Activated naive CD4-positive, alpha-beta T cell treated with anti-CD3 and anti-CD28 coated beads, Interleukin-2, amount 50 U/mL, for 16 hours (primary cell): ENCODE data around the gene NTM.

Experiments used
- DNase-seq: peaks from one replicate; pipeline ENCODE4 v3.0.0-alpha.2; 2020

NTM gene

GRCh38 chr11:131694526-131695424 is 324.4 kb downstream of the NTM start:
- peak; percentile 48 for DNase-seq

DNA sequence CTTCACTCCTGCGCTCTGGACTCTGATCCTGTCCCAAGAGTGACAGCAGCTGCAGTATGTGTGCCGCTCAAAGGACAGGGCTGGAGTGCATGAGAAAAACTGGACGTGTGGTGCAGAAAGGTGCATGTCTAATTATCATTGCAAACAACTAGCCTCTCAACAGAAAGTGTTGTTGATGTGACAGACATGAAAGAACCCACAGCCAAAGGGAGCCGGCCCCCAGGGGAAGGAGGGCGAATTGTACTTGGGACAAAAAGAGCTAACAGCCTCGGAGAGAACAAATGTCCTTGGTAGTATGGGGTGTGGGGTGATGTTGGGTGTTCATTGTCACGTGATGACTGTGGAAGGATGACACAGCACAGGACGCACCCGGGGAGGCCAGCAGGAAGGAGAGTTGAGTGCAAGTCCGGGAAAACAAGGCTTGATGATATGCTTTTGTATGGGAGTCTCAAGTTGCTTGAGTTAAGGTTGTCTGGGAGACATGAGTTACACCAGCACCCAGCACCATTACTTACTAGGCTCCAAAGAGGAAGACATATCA is 325.5 kb downstream of the NTM start:
- DNase-seq, result no peak

GRCh38 chr11:131696690-131697089 is 326.3 kb downstream of the NTM start:
- DNase-seq, result no peak

DNA sequence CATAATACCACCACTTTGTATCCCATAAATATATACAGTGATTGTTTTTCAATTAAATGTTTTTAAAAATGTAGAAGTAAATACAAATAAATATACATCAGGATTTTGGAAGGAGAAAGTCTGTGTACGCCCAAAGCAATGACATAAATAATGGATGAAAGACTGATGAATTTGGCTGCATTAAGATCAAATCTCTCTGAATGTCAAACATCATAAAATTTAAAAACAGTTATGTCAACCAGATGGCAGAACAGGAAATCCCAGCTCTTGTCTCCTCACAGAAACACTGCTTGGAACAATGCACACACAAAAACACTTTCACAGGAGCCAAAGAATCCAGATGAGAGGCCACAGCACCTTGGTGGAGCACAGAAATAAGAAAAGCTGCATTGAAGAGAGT is 332.9 kb downstream of the NTM start:
- DNase-seq, result no peak

DNA sequence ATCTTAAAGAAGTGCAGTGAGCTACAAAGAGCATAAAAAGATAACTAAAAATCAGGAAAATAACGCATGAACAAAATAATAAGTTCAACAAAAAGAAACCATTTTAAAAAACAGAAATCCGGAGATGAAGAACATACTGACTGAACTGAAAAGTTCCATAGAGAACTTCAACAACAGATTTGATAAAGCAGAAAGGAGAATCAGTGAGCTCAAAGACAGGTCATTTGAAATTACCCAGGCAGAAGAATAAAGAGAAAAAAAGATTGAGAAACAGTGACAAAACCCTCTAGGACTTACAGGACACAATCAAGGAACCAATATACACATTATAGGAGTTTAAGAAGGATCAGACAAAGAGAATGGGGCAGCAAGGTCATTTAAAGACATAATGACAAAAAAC is 334.3 kb downstream of the NTM start:
- no peak for DNase-seq

DNA sequence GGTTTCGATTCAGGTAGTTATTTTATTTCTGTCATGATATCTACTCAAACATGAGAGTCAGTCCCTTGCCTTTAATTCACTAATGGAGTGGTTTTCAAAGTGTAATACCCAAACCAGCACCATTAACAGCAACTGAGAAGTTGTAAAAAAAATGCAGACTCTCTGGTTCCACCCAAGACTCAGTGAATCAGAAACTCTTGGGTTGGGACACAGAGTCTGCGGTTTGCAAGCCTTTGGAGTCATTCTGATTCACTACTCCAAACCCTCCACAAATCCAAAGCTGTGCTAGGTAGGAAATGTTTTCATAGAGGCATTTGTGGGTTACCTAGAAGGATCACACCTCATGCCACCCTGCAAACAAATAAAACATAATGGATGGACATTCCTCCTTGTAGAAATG is 340.1 kb downstream of the NTM start:
- no peak for DNase-seq

DNA sequence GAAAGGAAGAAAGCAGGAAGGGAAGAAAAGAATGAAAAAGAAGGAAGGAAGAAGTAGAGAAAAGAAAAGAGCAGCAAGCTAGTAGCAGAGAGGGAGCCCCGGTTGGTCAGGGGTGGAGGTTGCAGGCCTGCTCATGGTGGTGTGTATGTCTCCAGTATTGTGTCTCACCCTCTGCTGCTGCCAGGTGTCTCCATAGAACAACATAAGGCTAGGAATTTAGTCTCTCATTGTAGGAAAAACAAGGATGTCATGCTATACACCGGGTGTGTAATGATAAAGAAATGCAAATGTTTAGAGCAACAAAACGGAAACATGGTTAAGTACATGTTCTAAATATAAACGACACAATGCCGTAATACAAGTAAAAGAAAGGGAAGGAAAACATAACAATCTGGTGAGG is 342.5 kb downstream of the NTM start:
- DNase-seq, result no peak

DNA sequence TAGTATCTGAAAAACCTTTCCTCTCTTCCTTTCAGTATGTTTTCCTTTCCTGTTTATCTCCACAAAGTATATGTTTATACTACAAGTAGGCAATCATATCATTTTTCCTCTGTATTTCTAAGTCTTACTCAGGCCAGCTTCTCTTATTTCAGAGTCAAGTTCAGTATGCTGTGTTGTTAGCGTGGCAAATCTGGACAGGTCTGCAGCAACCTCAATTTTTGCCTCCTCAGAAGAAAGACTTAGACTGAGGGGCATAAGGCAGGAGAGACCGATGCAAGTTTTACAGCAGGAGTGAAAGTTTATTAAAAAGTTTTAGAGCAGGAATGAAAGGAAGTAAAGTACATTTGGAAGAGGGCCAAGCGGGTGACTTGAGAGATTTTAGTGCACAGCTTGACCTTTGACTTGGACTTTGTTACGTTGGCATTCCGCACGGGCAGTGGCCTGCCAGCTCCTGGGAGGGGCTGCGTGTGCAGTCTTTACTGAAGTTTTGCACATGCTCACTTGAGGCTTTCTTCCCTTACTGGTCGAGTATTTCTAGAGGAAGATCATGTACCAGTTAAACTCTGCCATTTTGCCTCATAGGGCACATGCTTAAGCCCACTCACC is 343.2 kb downstream of the NTM start:
- no peak for DNase-seq

DNA sequence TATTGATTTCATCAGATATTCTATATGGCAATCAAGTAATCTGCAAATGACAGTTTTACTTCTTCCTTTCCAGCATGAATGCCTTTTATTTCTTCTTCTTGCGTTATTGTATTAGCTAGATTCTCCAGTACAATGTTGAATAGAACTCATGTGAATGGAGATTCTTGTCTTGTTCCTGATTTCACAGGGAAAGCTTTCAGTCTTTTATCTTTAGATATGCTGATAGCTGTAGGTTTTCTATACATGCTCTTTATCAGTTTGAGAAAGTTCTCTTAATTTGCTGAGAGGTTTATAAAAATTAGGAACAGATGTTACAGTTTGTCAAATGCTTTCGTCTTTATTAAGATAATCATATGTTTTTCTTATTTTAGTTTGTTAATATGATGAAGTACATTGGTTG is 347.2 kb downstream of the NTM start:
- DNase-seq, result no peak

- no peak for DNase-seq
Observed at GRCh38 chr11:131723088-131723487, 352.7 kb downstream of the NTM start.

DNA sequence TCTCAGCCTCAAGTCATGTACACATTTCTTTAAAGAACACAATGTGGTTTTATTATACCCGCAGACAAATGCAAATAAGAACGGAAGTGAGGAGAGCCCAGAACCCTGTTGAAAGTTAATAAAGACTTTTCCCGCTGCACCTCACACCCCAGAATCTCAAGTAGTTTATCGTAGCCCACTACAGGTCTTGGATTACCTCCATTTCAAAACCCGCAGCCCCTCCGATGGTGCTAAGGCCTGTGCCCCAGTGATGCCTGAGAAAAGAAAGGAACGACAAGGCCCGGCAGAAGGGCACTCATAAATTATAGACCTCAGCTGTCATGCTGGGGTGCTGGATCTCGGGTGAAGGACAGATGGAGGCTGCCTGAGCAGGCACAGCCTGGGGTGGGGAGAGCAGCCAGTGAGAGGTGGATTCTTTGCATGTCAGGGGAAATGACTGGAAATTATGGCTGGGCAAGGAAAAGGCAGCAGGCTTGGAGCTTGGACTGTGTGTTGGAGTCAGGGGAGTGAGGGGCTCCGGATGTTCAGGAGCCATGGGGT is 354.1 kb downstream of the NTM start:
- no peak for DNase-seq

DNA sequence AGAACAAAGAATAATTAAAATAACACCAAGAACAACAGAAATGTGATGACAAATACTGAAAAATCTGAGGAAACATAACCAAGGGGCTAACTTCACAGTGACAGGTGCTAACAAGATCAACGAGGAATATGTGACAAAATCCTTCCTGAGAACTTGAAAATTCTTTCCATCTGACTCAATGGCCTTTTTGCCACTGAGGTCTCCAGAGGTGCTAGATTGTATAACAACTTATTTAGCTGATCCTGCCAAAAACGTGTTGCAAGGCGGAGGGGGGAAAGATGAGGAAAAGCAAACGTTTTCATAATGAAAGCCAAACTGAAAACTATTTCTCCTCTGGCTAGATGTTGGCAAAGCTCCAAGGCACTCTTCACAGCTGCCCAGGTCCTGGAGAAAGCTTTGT is 364.5 kb downstream of the NTM start:
- no peak for DNase-seq

DNA sequence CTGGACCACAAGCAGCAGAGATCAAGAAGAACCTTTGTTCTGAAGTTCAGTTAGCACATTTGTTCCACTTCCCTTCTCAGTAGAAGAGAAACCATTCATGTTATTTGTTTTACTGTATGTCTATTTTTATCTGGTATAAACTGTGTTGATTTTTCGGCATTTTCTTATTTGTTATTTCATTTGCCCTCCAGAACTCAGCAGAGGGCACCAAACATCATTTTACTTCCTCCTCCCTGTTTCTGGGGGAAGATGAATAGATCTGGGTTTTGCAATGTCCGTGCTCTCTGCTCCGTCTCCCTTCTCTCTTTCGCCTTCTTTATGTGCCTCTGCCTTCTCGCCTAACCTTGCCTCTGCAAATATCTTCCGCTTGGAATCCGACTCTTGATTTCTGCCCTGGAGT is 366.9 kb downstream of the NTM start:
- DNase-seq, result no peak

DNA sequence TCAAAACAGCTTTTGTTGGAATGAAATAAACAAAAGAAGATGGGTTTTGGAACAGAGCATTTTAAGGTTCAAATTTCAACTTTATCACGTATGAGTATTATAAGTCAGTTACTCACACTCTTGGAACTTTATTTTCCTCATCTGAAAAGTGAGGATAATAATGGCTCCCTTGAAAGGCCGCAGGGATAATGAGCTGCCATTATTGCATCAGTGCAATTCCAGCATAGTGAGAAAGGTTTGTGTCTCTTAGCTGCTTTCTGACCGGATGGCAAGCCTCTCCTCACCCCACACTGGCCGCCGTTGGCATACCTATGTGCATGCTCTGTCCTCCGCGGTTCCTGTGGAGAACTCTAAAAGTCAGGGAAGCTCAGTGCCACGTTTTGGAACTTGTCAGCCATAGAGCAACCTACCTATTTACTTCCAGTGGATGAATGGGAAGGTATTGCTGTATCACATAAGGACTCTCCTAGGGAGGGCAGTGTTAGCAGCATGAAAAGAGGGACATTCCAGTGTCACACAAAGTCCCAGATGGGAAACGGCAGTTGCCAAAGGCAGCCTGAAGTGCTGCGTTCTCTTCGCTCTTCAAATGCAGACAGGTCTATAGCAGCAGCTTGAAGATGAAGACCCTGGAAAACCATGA is 368.9 kb downstream of the NTM start:
- DNase-seq, result no peak

DNA sequence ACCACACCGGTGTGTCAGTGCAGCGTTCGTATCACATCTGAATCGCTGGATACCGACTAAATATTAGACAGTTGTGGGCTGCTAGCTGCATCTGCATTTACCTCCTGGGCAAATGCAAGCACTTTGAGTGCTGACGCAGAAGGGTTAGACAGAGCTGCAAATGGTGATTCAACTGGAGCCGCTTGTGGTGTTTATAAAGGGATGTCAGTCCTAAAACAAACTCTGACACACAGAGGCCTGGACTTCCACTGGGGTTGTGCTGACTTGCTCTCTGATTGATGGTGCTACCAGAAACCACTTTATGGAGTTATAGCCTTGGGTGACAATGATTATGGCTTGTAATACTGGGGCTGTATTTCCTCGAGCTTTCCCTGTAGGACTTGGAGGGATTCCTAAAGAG is 374.4 kb downstream of the NTM start:
- DNase-seq, result no peak

GRCh38 chr11:131745405-131745804 is 375.0 kb downstream of the NTM start:
- no peak for DNase-seq

DNA sequence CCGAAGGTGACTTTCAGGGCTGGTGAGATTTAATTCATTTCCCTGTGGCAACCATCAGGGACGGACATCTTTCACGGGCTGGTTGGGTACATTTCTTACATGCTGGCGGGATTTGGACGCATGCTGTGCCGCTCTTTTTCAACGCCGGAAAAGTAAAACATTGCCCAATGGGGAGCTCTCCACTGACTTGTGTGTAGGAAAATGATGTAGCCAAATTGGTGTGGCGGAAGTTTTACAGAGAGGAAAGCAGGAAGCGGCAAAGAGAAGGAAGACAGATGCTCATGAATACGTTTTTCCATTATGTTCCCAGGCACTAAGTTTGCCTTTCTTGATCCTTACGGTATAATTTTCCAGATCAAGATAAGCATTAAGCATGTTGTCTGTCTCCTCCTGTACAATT is 375.8 kb downstream of the NTM start:
- DNase-seq, result no peak

- DNase-seq, result no peak
Observed at GRCh38 chr11:131748151-131749050, 378.0 kb downstream of the NTM start.

- DNase-seq, result no peak
Observed at GRCh38 chr11:131749101-131749500, 378.7 kb downstream of the NTM start.

GRCh38 chr11:131750152-131750551 is 379.7 kb downstream of the NTM start:
- DNase-seq, result no peak

DNA sequence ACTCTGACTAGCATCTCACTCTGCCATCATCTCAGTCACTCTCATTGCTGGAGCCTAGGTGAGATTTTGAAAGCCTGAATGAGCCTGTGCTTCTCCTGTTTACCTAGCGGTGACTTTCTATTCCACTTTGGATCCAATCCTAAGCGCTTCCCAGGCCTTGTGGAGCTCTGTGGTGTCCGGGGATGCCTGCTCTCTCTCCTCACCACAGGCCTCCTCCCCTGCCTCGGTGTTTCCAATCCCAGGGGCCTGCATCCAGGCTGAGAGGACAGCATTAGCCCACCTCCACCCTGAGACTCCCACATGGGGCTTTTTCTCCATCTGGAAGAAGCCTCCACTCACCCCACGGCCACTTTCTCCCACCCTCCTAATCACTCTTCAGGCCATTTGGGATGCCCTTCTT is 380.3 kb downstream of the NTM start:
- no peak for DNase-seq

DNA sequence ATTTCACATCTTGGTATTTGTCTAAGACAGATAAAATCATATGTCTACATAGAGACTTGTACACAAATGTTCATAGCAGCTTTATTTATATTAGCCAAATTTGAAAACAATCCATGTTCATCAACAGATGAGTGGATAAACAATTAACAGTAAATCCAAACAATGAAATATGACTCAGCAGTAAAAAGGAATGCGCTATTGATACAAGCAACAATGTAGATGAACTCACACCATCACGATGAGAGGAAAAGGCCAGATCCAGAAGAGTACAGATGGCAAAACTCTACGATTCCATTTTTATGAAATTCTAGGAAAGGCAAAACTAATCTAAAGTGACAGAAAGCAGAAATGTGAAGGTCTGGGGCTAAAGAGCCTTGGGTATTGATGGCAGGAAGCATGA is 384.3 kb downstream of the NTM start:
- no peak for DNase-seq
